Endothelial cell of umbilical vein (primary cell): ENCODE data around the gene SNX3. TPM values are rescaled to one million over a fixed set of nuclear protein-coding genes. Genes with fewer than 3 reads are reported as not detected.

ENCODE experiments used
- BruUV-seq: library from RNA; stranded (reverse); fragments of 400-500 nt; replicated peaks from 2 replicates; lab custom pipeline; 2021; lab: Mats Ljungman, UMichigan
- CTCF ChIA-PET: fragments of 300-600, 350-600 bp; sonication (Branson Sonifier 250); formaldehyde crosslinking; loops from one replicate; lab custom pipeline; 2021; ENCODE audit warnings: antibody characterized with exemption, inconsistent platforms; lab: Charles Lee
- POLR2A ChIA-PET: fragments of 300-600, 350-600 bp; sonication (Branson Sonifier 250); formaldehyde crosslinking; loops from one replicate; lab custom pipeline; 2021; ENCODE audit warnings: antibody characterized with exemption, inconsistent platforms; lab: Charles Lee
- DNase-seq: peaks from one replicate; pipeline ENCODE4 v3.0.0-alpha.2; 2011; ENCODE audit warnings: low read depth, low spot score
- FAIRE-seq: peaks from 2 replicates; lab custom pipeline; 2011; peaks lifted over from hg19 to GRCh38; lab: Jason Lieb, UNC
- H2AFZ ChIP-seq: 2 replicates; pipeline ENCODE4 v1.6.0; 2012; ENCODE audit warnings: low read depth, low read length, control low read depth, inconsistent platforms
- H3K27ac ChIP-seq: 2 replicates; pipeline ENCODE4 v1.5.1; 2011; ENCODE audit warnings: low read depth, mild to moderate bottlenecking, control low read depth, low read length, moderate library complexity; ENCODE audit not compliant: insufficient read depth
- H3K27me3 ChIP-seq, 2 experiments: 2 replicates each; pipeline versions ENCODE4 v1.6.0 to v1.6.1; 2011; ENCODE audit warnings: low read length in 2 of 2, mixed read lengths in 1 of 2; ENCODE audit not compliant: control insufficient read depth in 2 of 2, insufficient read depth in 2 of 2
- H3K36me3 ChIP-seq, 2 experiments: 2 replicates in 1 of 2; 3 replicates in 1 of 2; pipeline ENCODE4 v1.5.1; 2011; ENCODE audit warnings: low read length in 2 of 2, mild to moderate bottlenecking in 1 of 2, moderate library complexity in 1 of 2; ENCODE audit not compliant: control insufficient read depth in 2 of 2, insufficient read depth in 2 of 2; ENCODE audit errors: extremely low read depth in 1 of 2
- H3K4me1 ChIP-seq: 3 replicates; pipeline ENCODE4 v1.5.1; 2011; ENCODE audit warnings: mild to moderate bottlenecking, low read length; ENCODE audit not compliant: control insufficient read depth, insufficient read depth; ENCODE audit errors: extremely low read depth
- H3K4me2 ChIP-seq: 2 replicates; pipeline ENCODE4 v1.6.1; 2011; ENCODE audit warnings: low read length, control low read depth, mixed read lengths; ENCODE audit not compliant: insufficient read depth
- H3K4me3 ChIP-seq, 3 experiments: fragments of 200-600 bp in 1 of 3; sonication (generic), shearing (Covaris generic) in 1 of 3; replicated peaks in 1 of 3; 2 replicates each; pipeline ENCODE4 v1.5.1; 2011 to 2016; ENCODE audit warnings: control low read depth in 3 of 3, low read length in 3 of 3, mild to moderate bottlenecking in 2 of 3, inconsistent platforms in 1 of 3, low read depth in 1 of 3, moderate library complexity in 1 of 3; ENCODE audit not compliant: insufficient read depth in 1 of 3
- H3K79me2 ChIP-seq: 2 replicates; pipeline ENCODE4 v1.6.0; 2012; ENCODE audit warnings: low read length, inconsistent platforms; ENCODE audit not compliant: control insufficient read depth, insufficient read depth
- H3K9ac ChIP-seq: replicated peaks from 2 replicates; pipeline ENCODE3; 2011; ENCODE audit warnings: low read length, control low read depth; ENCODE audit not compliant: insufficient read depth; ENCODE audit errors: extremely low read depth
- H3K9me1 ChIP-seq: replicated peaks from 3 replicates; pipeline ENCODE4 v1.6.0; 2011; ENCODE audit warnings: mild to moderate bottlenecking, low read length; ENCODE audit not compliant: control insufficient read depth, insufficient read depth; ENCODE audit errors: extremely low read depth
- H3K9me3 ChIP-seq: replicated peaks from 2 replicates; pipeline ENCODE4 v1.5.1; 2012; ENCODE audit warnings: low read length, inconsistent platforms; ENCODE audit not compliant: control insufficient read depth, insufficient read depth
- H4K20me1 ChIP-seq: replicated peaks from 2 replicates; pipeline ENCODE3; 2011; ENCODE audit warnings: mild to moderate bottlenecking, low read length; ENCODE audit not compliant: control insufficient read depth, insufficient read depth; ENCODE audit errors: extremely low read depth
- EZH2 ChIP-seq: IDR thresholded peaks from 2 replicates; pipeline ENCODE4 v1.6.1; 2012; ENCODE audit warnings: borderline replicate concordance, low read depth, mild to moderate bottlenecking, moderate library complexity, low read length, inconsistent platforms; ENCODE audit not compliant: severe bottlenecking
- FOS ChIP-seq: IDR thresholded peaks from 2 replicates; pipeline ENCODE4 v1.6.1; 2011; ENCODE audit warnings: mild to moderate bottlenecking, low read length, moderate library complexity, borderline replicate concordance; ENCODE audit not compliant: insufficient read depth
- GATA2 ChIP-seq: IDR thresholded peaks from 2 replicates; pipeline ENCODE4 v1.7.0; 2011; ENCODE audit warnings: low read depth, mild to moderate bottlenecking, moderate library complexity, mixed read lengths, low read length; ENCODE audit not compliant: insufficient read length, insufficient read depth
- JUN ChIP-seq: IDR thresholded peaks from 2 replicates; pipeline ENCODE4 v1.6.1; 2011; ENCODE audit warnings: borderline replicate concordance, low read depth; ENCODE audit not compliant: insufficient read length, insufficient read depth
- MYC ChIP-seq: IDR thresholded peaks from one replicate; pipeline ENCODE4 v1.6.1; 2011; ENCODE audit warnings: mild to moderate bottlenecking, low read depth, low read length
- POLR2A ChIP-seq: IDR thresholded peaks from 2 replicates; pipeline ENCODE4 v1.6.1; 2012; ENCODE audit warnings: low read depth, mild to moderate bottlenecking, control low read depth, low read length
- POLR2AphosphoS5 ChIP-seq: IDR thresholded peaks from 2 replicates; pipeline ENCODE4 v1.6.1; 2012; ENCODE audit warnings: low read depth, mild to moderate bottlenecking, control low read depth, low read length, moderate library complexity; ENCODE audit not compliant: insufficient read depth
- dilution Hi-C: fragments of 300-500 bp; cut with MboI; formaldehyde crosslinking; loops from one replicate; pipeline ENCODE4 v1.15.0; 2019; ENCODE audit warnings: low sequenced_read_pairs; ENCODE audit not compliant: extremely low pct_ligation_motif_present
- intact Hi-C: fragments of 100-400 bp; cut with micrococcal nuclease; formaldehyde crosslinking; loops from one replicate; pipeline ENCODE4 v1.10.0; 2022
- polyA plus RNA-seq, 4 experiments: library from polyadenylated mRNA; depleted of rRNA in 3 of 4; stranded (reverse) in 3 of 4; unstranded in 1 of 4; fragments of >200 nt; gene quantifications; 2 replicates each; pipeline versions ENCODE4 v1.2.1 to v1.2.3, GENCODE V29; 2011 to 2012; ENCODE audit warnings: missing spikeins in 1 of 4
- total RNA-seq: library from RNA; stranded (reverse); gene quantifications from 2 replicates; pipeline ENCODE4 v1.2.3, GENCODE V29; 2021
- TF ChIP-seq, protein P1 (sequence below), 2 donors: IDR thresholded peaks; 1 replicate in 1 of 2; 2 replicates in 1 of 2; pipeline ENCODE4 v1.5.1; 2011; ENCODE audit warnings: low read length in 2 of 2, mild to moderate bottlenecking in 2 of 2, moderate library complexity in 2 of 2, control low read depth in 1 of 2, inconsistent platforms in 1 of 2, low read depth in 1 of 2; ENCODE audit not compliant: insufficient read depth in 1 of 2; ENCODE audit errors: extremely low read depth in 1 of 2
- TF ChIP-seq, protein P2 (sequence below): IDR thresholded peaks from 2 replicates; pipeline ENCODE4 v1.6.1; 2011; ENCODE audit not compliant: insufficient read depth, insufficient read length

The SNX3 gene
- total and polyA plus RNA-seq, 2 donors (not counting 3 experiments of a cell fraction or from before 2014, with no cell fraction given): 155 to 281 TPM

DNA sequence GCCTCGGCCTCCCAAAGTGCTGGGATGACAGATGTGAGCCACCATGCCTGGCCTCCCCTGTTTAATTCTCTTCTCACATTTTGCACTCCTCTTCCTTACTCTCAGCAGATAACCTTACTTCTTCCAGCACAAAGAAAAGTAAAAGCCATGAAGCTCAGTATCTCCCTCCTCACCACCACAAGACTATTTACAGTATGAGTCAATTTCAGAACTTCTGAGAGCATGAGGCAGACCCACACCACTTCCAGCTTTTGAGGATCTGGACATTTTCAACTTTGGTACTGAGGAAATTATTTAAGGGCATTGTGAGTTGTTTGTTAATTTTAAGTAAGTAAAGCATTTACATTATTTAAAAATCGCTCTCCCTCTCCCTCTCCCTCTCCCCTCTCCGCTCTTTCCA lies 8.0 kb upstream of the SNX3 start:
- Histone ChIP-seq H3K79me2 (no peaks in the 10 kb centered on the region), H3K27ac (no peak overlapping the region), H3K4me1 (no peaks in the 10 kb centered on the region), H3K9ac (no peak overlapping the region), H3K36me3 (no peaks in the 10 kb centered on the region), H3K4me2 (no peak overlapping the region), H3K9me1 (no peaks in the 10 kb centered on the region), H2AFZ (no peak overlapping the region), H3K4me3 (no peak overlapping the region), H3K27me3 (no peaks in the 10 kb centered on the region), H3K9me3 (no peaks in the 10 kb centered on the region), H4K20me1 (no peaks in the 10 kb centered on the region)
- intact Hi-C loops (no loop called here), dilution Hi-C loops (no loop called here)
- ChIA-PET CTCF (no interaction called here), POLR2A (no interaction called here)
- FAIRE-seq (no peak), DNase-seq (no peak)
- no TSS peak for BruUV-seq
- no peak for TF ChIP-seq GATA2
- no peak for TF ChIP-seq FOS
- TF ChIP-seq MYC: no peak
- TF ChIP-seq POLR2A: no peak
- no peak for TF ChIP-seq POLR2AphosphoS5
- TF ChIP-seq EZH2: no peak
- no peak for TF ChIP-seq JUN
- TF ChIP-seq, protein P1, sequence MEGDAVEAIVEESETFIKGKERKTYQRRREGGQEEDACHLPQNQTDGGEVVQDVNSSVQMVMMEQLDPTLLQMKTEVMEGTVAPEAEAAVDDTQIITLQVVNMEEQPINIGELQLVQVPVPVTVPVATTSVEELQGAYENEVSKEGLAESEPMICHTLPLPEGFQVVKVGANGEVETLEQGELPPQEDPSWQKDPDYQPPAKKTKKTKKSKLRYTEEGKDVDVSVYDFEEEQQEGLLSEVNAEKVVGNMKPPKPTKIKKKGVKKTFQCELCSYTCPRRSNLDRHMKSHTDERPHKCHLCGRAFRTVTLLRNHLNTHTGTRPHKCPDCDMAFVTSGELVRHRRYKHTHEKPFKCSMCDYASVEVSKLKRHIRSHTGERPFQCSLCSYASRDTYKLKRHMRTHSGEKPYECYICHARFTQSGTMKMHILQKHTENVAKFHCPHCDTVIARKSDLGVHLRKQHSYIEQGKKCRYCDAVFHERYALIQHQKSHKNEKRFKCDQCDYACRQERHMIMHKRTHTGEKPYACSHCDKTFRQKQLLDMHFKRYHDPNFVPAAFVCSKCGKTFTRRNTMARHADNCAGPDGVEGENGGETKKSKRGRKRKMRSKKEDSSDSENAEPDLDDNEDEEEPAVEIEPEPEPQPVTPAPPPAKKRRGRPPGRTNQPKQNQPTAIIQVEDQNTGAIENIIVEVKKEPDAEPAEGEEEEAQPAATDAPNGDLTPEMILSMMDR (IDR thresholded peaks at IDR 0.05; ENCODE audit: extremely low read depth in 1 of 2, insufficient read depth in 1 of 2, low read depth in 1 of 2, low read length in 2 of 2): no peak
- TF ChIP-seq, protein P2, sequence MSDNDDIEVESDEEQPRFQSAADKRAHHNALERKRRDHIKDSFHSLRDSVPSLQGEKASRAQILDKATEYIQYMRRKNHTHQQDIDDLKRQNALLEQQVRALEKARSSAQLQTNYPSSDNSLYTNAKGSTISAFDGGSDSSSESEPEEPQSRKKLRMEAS: no peak
